ENCODE results near the gene IFNK. TPM values are rescaled to one million over a fixed set of nuclear protein-coding genes. Genes with fewer than 3 reads are reported as not detected.

The IFNK gene
- total RNA-seq, 1 donor from 2014 or later, result not detected

- no peak overlapping the region for H3K27ac Mint-ChIP-seq
- H3K27me3 Mint-ChIP-seq, result no peaks in the 10 kb centered on the region
- no peaks in the 10 kb centered on the region for H3K36me3 Mint-ChIP-seq (ENCODE audit: insufficient read depth)
- H3K4me1 Mint-ChIP-seq (ENCODE audit: low read depth), result peaks cover 6% of the 10 kb centered on the region
- TF ChIP-seq CTCF (IDR thresholded peaks at IDR 0.05; ENCODE audit: unreplicated experiment), result no peak
- no peak overlapping the region for H3K4me3 Mint-ChIP-seq (ENCODE audit: low read depth)
- no peak for DNase-seq (ENCODE audit: low spot score, unreplicated experiment)
- H3K9me3 Mint-ChIP-seq (ENCODE audit: low read depth), result no peaks in the 10 kb centered on the region
Observed at GRCh38 chr9:27534131-27534530, 10.0 kb downstream of the IFNK start.

- Mint-ChIP-seq H3K27ac (no peak overlapping the region), H3K27me3 (no peaks in the 10 kb centered on the region), H3K4me1 (ENCODE audit: low read depth) (peaks cover 5% of the 10 kb centered on the region), H3K9me3 (ENCODE audit: low read depth) (no peaks in the 10 kb centered on the region), H3K36me3 (ENCODE audit: insufficient read depth) (no peaks in the 10 kb centered on the region), H3K4me3 (ENCODE audit: low read depth) (no peak overlapping the region)
- no peak for DNase-seq (ENCODE audit: low spot score, unreplicated experiment)
- no peak for TF ChIP-seq CTCF (IDR thresholded peaks at IDR 0.05; ENCODE audit: unreplicated experiment)
Observed at GRCh38 chr9:27534658-27535209, 10.6 kb downstream of the IFNK start.

GRCh38 chr9:27535701-27536118 lies 11.6 kb downstream of the IFNK start:
- H3K27me3 Mint-ChIP-seq, result no peaks in the 10 kb centered on the region
- H3K9me3 Mint-ChIP-seq (ENCODE audit: low read depth), result no peaks in the 10 kb centered on the region
- peaks cover 4% of the 10 kb centered on the region for H3K4me1 Mint-ChIP-seq (ENCODE audit: low read depth)
- DNase-seq (ENCODE audit: low spot score, unreplicated experiment), result no peak
- no peak overlapping the region for H3K4me3 Mint-ChIP-seq (ENCODE audit: low read depth)
- no peaks in the 10 kb centered on the region for H3K36me3 Mint-ChIP-seq (ENCODE audit: insufficient read depth)
- no peak for TF ChIP-seq CTCF (IDR thresholded peaks at IDR 0.05; ENCODE audit: unreplicated experiment)
- H3K27ac Mint-ChIP-seq, result no peak overlapping the region

- Mint-ChIP-seq H3K27me3 (no peaks in the 10 kb centered on the region), H3K36me3 (ENCODE audit: insufficient read depth) (no peaks in the 10 kb centered on the region), H3K4me3 (ENCODE audit: low read depth) (no peak overlapping the region), H3K4me1 (ENCODE audit: low read depth) (peaks cover 4% of the 10 kb centered on the region), H3K9me3 (ENCODE audit: low read depth) (no peaks in the 10 kb centered on the region), H3K27ac (no peak overlapping the region)
- no peak for DNase-seq (ENCODE audit: low spot score, unreplicated experiment)
- TF ChIP-seq CTCF (IDR thresholded peaks at IDR 0.05; ENCODE audit: unreplicated experiment), result no peak
Observed at GRCh38 chr9:27536168-27536567, 12.1 kb downstream of the IFNK start.

GRCh38 chr9:27537027-27537435 lies 12.9 kb downstream of the IFNK start:
- Mint-ChIP-seq H3K4me3 (ENCODE audit: low read depth) (no peak overlapping the region), H3K4me1 (ENCODE audit: low read depth) (peaks cover 4% of the 10 kb centered on the region), H3K27me3 (no peaks in the 10 kb centered on the region), H3K36me3 (ENCODE audit: insufficient read depth) (no peaks in the 10 kb centered on the region), H3K9me3 (ENCODE audit: low read depth) (no peaks in the 10 kb centered on the region), H3K27ac (no peak overlapping the region)
- no peak for DNase-seq (ENCODE audit: low spot score, unreplicated experiment)
- no peak for TF ChIP-seq CTCF (IDR thresholded peaks at IDR 0.05; ENCODE audit: unreplicated experiment)
